ENCODE measurements around the gene SESN2.

- no peak for TF ChIP-seq CTCF (IDR thresholded peaks at IDR 0.05)
- no peak for TF ChIP-seq EZH2 (IDR thresholded peaks at IDR 0.05; ENCODE audit: borderline replicate concordance, insufficient read depth, low read depth, low read length, poor library complexity, severe bottlenecking)
Measured at GRCh38 chr1:28259252-28259933, at the start of gene SESN2.
